HUES6 (cell line): Measurements from ENCODE around the gene CEACAM16.
"Not testable (repeated sequence)": the region's sequence is repeated elsewhere in the genome, so short reads cannot be mapped to it uniquely, and the experiment has no call there.

Experiments used
- H3K27ac ChIP-seq: 2 replicates; pipeline ENCODE4 v1.7.0; 2013; ENCODE audit warnings: low read depth, mild to moderate bottlenecking, low read length, inconsistent platforms
- H3K27me3 ChIP-seq: 2 replicates; pipeline ENCODE4 v1.6.1; 2013; ENCODE audit warnings: low read length; ENCODE audit not compliant: control insufficient read depth, insufficient read depth
- H3K36me3 ChIP-seq: 2 replicates; pipeline ENCODE4 v1.6.1; 2013; ENCODE audit warnings: low read length; ENCODE audit not compliant: control insufficient read depth, insufficient read depth
- H3K4me1 ChIP-seq: 2 replicates; pipeline ENCODE4 v1.6.1; 2013; ENCODE audit warnings: low read length; ENCODE audit not compliant: control insufficient read depth, insufficient read depth
- H3K4me3 ChIP-seq: 2 replicates; pipeline ENCODE4 v1.5.1; 2013; ENCODE audit warnings: low read depth, low read length
- H3K9ac ChIP-seq: one replicate; pipeline ENCODE4 v1.6.1; 2013; ENCODE audit warnings: mild to moderate bottlenecking, low read length
- H3K9me3 ChIP-seq: 2 replicates; pipeline ENCODE4 v1.6.1; 2013; ENCODE audit warnings: low read depth, low read length; ENCODE audit not compliant: control insufficient read depth, insufficient read depth

Gene CEACAM16

GRCh38 chr19:44662691-44663385, 36.1 kb upstream of the CEACAM16 start:
- Histone ChIP-seq H3K9ac (no peak overlapping the region), H3K27ac (no peak overlapping the region), H3K9me3 (no peaks in the 10 kb centered on the region), H3K4me1 (peaks cover 14% of the 10 kb centered on the region; the same call in 1 of the 2 replicates), H3K27me3 (no peaks in the 10 kb centered on the region), H3K36me3 (peaks cover 59% of the 10 kb centered on the region), H3K4me3 (no peak overlapping the region)

- peaks cover 47% of the 10 kb centered on the region for H3K36me3 ChIP-seq
- H3K4me1 ChIP-seq = peaks cover 14% of the 10 kb centered on the region; the same call in 1 of the 2 replicates
- H3K4me3 ChIP-seq = no peak overlapping the region
- H3K27me3 ChIP-seq = no peaks in the 10 kb centered on the region
- no peaks in the 10 kb centered on the region for H3K9me3 ChIP-seq
- H3K27ac ChIP-seq = no peak overlapping the region
- H3K9ac ChIP-seq = no peak overlapping the region
Observed at GRCh38 chr19:44663996-44664395, 35.0 kb upstream of the CEACAM16 start.

- Histone ChIP-seq H3K4me1 (peaks cover 14% of the 10 kb centered on the region; the same call in 1 of the 2 replicates), H3K36me3 (peaks cover 39% of the 10 kb centered on the region), H3K4me3 (no peak overlapping the region), H3K9ac (no peak overlapping the region), H3K27ac (no peak overlapping the region), H3K9me3 (no peaks in the 10 kb centered on the region), H3K27me3 (no peaks in the 10 kb centered on the region)
Observed at GRCh38 chr19:44664976-44665375, 34.0 kb upstream of the CEACAM16 start.

- H3K27me3 ChIP-seq = no peaks in the 10 kb centered on the region
- H3K9me3 ChIP-seq = no peaks in the 10 kb centered on the region
- no peak overlapping the region for H3K4me3 ChIP-seq
- peaks cover 14% of the 10 kb centered on the region; the same call in 1 of the 2 replicates for H3K4me1 ChIP-seq
- no peak overlapping the region for H3K27ac ChIP-seq
- peaks cover 18% of the 10 kb centered on the region for H3K36me3 ChIP-seq
- H3K9ac ChIP-seq = no peak overlapping the region
Observed at GRCh38 chr19:44666852-44667556, 31.9 kb upstream of the CEACAM16 start.

GRCh38 chr19:44668985-44669764, 29.8 kb upstream of the CEACAM16 start:
- Histone ChIP-seq H3K4me3 (no peak overlapping the region), H3K9ac (no peak overlapping the region), H3K9me3 (no peaks in the 10 kb centered on the region), H3K27me3 (no peaks in the 10 kb centered on the region), H3K36me3 (no peaks in the 10 kb centered on the region), H3K27ac (no peak overlapping the region), H3K4me1 (peaks cover 14% of the 10 kb centered on the region; the same call in 1 of the 2 replicates)

GRCh38 chr19:44670027-44670426, 28.9 kb upstream of the CEACAM16 start:
- peaks cover 14% of the 10 kb centered on the region; the same call in 1 of the 2 replicates for H3K4me1 ChIP-seq
- not testable (repeated sequence) for H3K4me3 ChIP-seq, H3K9me3 ChIP-seq, H3K27me3 ChIP-seq, H3K27ac ChIP-seq, H3K36me3 ChIP-seq, H3K9ac ChIP-seq

- no peaks in the 10 kb centered on the region for H3K36me3 ChIP-seq
- no peaks in the 10 kb centered on the region for H3K9me3 ChIP-seq
- H3K4me1 ChIP-seq = peaks cover 8% of the 10 kb centered on the region; the same call in 1 of the 2 replicates
- no peaks in the 10 kb centered on the region for H3K27me3 ChIP-seq
- H3K4me3 ChIP-seq = no peak within 1 kb of the TSS
- H3K9ac ChIP-seq = no peak within 1 kb of the TSS
- H3K27ac ChIP-seq = no peak within 1 kb of the TSS
Observed at GRCh38 chr19:44671400-44671799, 27.6 kb upstream of the CEACAM16 start, which contains the start of gene CEACAM19. Gene CEACAM19 (plus strand): TSS chr19:44671482. CDS start chr19:44671932, 450 bp downstream.

- no peaks in the 10 kb centered on the region for H3K9me3 ChIP-seq
- no peak overlapping the region for H3K9ac ChIP-seq
- H3K27ac ChIP-seq = no peak overlapping the region
- H3K4me1 ChIP-seq = peaks cover under 1% of the 10 kb centered on the region; the same call in 1 of the 2 replicates
- no peaks in the 10 kb centered on the region for H3K36me3 ChIP-seq
- H3K27me3 ChIP-seq = no peaks in the 10 kb centered on the region
- no peak overlapping the region for H3K4me3 ChIP-seq
Observed at GRCh38 chr19:44672226-44672625, 26.7 kb upstream of the CEACAM16 start.

- Histone ChIP-seq H3K9ac (no peak overlapping the region), H3K4me1 (peaks cover 4% of the 10 kb centered on the region; the same call in 1 of the 2 replicates), H3K4me3 (no peak overlapping the region), H3K27ac (no peak overlapping the region), H3K27me3 (no peaks in the 10 kb centered on the region), H3K36me3 (no peaks in the 10 kb centered on the region), H3K9me3 (no peaks in the 10 kb centered on the region)
Observed at GRCh38 chr19:44673510-44673909, 25.4 kb upstream of the CEACAM16 start.

GRCh38 chr19:44675521-44675920, 23.4 kb upstream of the CEACAM16 start:
- H3K36me3 ChIP-seq = no peaks in the 10 kb centered on the region
- H3K27me3 ChIP-seq = no peaks in the 10 kb centered on the region
- H3K4me1 ChIP-seq = peaks cover 4% of the 10 kb centered on the region; the same call in 1 of the 2 replicates
- no peak overlapping the region for H3K4me3 ChIP-seq
- H3K9me3 ChIP-seq = no peaks in the 10 kb centered on the region
- no peak overlapping the region for H3K27ac ChIP-seq
- no peak overlapping the region for H3K9ac ChIP-seq
